ENCODE data around the gene TMX1.

TMX1 gene

GRCh38 chr14:51242545-51243490, 2.8 kb downstream of the TMX1 start:
- in situ Hi-C loops (cut with MboI; ENCODE audit: low sequenced_read_pairs) = no loop called here

- in situ Hi-C loops (cut with MboI; ENCODE audit: low sequenced_read_pairs) = no loop called here
Observed at GRCh38 chr14:51244591-51244990, 4.5 kb downstream of the TMX1 start.

DNA sequence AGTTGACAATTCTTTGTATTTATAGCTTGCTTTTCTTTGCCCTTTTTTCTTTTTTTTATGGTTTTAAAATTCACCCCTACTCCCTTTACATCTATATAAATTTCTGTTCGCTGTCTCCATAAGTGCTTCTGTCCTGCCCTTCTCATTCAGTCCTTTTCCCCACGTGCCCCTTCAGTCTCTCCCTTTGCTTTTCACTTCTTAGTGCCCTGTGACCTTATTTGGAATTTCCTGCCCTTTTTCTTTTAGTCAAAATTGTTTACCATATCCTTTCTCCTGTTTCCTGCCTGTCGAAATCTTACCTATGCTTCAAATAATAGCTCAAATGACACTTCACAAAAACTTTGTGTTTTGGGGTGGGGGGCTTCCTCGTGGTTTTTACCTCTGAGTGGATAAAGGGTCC, 6.0 kb downstream of the TMX1 start:
- in situ Hi-C loops (cut with MboI; ENCODE audit: low sequenced_read_pairs) = no loop called here

GRCh38 chr14:51248016-51248987, 8.3 kb downstream of the TMX1 start:
- in situ Hi-C loops (cut with MboI; ENCODE audit: low sequenced_read_pairs) = no loop called here

DNA sequence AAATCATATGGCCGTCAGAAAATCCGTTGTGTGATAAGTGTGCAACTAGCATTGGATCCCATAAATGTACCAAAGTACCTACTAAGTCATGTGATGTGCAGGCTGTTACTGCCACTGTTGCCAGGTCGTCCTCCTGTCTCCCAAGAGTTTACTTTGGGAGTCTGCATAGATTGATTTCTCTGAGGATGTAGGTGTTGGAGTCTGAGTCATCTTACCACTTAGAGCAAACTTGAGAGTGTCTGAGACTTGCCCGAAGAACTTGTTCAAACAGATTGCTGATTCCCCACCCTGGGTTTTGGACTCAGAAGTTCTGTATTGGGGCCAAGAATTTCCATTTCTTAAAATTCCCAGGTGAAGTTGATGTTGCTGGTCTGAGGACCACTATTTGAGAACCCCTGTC, 11.4 kb downstream of the TMX1 start:
- in situ Hi-C loops (cut with MboI; ENCODE audit: low sequenced_read_pairs) = no loop called here

GRCh38 chr14:51253880-51254279, 13.8 kb downstream of the TMX1 start:
- in situ Hi-C loops (cut with MboI; ENCODE audit: low sequenced_read_pairs) = no loop called here

DNA sequence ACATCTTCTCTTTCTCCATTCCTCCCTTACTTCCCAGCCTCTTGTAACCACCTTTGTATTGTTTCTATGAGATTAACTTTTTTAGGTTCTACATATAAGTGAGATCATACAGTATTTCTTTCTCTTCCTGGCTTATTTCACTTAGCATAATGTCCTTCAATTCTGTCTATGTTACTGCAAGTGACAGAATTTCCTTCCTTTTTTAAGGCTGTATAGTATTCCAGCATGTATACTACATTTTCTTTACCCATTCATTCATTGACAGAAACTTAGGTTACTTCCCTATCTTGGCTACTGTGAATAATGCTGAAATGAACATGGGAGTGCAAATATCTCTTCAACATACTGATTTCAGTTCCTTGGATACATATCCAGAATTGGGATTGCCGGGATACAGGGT, 18.2 kb downstream of the TMX1 start:
- in situ Hi-C loops (cut with MboI; ENCODE audit: low sequenced_read_pairs) = no loop called here

DNA sequence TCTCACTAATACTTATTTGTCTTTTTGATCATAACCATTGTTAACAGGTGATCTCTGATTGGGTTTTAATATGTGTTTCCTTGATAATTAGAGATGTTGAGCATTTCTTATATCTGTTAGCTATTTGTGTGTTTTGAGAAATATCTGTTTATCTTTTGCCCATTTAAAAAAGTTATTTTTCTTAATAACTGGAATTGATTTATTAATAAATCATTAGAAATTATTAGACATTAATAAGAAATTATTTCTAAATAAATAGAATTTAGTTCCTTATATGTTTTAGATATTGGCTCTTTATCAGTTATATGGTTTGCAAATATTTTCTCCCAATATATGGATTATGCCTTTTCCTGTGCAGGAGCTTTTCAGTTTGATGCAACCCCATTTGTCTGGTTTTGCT, 18.7 kb downstream of the TMX1 start:
- in situ Hi-C loops (cut with MboI; ENCODE audit: low sequenced_read_pairs) = no loop called here

- in situ Hi-C loops (cut with MboI; ENCODE audit: low sequenced_read_pairs) = no loop called here
Observed at GRCh38 chr14:51260225-51260624, 20.2 kb downstream of the TMX1 start.

DNA sequence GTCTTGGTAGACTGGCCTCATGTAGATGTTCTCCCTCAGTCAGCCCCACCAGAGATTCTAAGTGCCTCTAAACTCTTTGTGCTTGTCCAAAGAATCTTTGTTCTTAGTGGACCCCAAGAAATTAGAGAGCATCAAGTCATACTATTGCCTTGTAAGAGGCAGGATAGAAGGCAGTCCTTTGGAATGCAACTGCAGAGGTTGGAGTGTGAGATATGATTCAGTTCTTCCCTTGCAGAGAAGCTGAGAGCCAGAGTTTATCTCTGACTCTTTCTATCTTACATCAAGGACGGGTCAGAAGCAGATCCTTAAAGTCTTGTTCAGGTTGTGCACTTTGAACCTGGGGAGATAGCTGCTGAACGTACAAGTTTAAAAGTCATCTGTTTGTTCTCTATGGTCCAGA, 21.1 kb downstream of the TMX1 start:
- in situ Hi-C loops (cut with MboI; ENCODE audit: low sequenced_read_pairs) = no loop called here

DNA sequence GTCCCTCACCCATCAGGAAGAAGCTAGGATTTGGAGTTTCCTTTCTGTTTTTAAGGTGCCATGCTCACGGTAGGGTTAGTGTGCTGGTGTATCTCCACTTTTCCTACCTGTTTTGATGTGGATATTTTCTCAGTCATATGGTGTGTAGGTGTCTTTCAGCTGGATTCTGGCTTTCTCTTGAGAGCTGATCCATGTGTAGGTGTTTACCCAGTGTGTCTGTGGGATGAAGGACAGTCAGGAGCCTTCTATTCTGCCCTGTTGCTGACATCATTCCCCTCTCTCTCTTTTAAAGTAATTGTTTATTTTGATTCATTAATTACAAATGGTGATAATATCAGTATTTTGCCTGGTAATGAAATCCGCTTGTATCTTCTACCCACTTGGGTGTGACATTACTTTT, 22.8 kb downstream of the TMX1 start:
- in situ Hi-C loops (cut with MboI; ENCODE audit: low sequenced_read_pairs) = no loop called here

DNA sequence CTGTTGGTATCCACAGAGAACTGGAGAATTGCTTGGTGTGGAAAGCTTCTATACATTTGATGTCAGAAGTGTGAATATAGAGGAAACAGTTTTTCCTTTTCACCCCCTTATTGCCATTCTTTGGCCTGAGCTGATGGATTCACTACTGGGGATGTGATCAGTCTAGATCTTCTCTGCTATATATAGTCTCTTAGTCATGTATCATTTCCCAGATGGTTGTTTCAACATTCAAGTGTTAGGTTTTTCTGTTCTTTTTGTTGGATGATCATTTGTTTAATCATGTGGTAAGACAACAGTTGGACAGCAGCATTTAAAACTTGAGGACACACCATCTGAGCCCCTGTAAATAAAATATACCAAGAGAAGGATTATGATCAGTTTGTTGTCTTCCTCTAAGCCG, 29.6 kb downstream of the TMX1 start:
- in situ Hi-C loops (cut with MboI; ENCODE audit: low sequenced_read_pairs) = no loop called here

GRCh38 chr14:51276605-51277004, 36.6 kb downstream of the TMX1 start:
- in situ Hi-C loops (cut with MboI; ENCODE audit: low sequenced_read_pairs) = no loop called here

- in situ Hi-C loops (cut with MboI; ENCODE audit: low sequenced_read_pairs) = no loop called here
Observed at GRCh38 chr14:51277753-51278415, 37.8 kb downstream of the TMX1 start.

DNA sequence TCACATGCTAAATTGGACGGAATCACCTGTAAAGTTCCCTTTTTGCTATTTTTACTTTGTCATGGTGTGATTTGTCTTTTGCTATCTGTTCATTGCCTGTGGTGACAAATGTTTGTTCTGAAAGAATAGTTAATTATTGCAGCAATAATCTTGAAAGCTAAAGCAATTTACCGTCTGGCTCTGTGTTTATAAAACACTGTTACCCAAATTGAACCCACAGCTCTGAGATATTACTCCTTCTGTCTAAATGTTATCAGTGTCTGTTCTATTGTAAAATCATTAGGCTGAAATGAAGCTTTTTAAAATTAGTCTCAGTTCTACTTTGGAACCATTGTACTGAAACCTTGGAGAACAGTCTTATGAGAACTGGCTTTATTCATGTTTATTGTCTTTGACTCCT, 42.5 kb downstream of the TMX1 start:
- in situ Hi-C loops (cut with MboI; ENCODE audit: low sequenced_read_pairs) = no loop called here

- in situ Hi-C loops (cut with MboI; ENCODE audit: low sequenced_read_pairs) = no loop called here
Observed at GRCh38 chr14:51283402-51284085, 43.5 kb downstream of the TMX1 start.

DNA sequence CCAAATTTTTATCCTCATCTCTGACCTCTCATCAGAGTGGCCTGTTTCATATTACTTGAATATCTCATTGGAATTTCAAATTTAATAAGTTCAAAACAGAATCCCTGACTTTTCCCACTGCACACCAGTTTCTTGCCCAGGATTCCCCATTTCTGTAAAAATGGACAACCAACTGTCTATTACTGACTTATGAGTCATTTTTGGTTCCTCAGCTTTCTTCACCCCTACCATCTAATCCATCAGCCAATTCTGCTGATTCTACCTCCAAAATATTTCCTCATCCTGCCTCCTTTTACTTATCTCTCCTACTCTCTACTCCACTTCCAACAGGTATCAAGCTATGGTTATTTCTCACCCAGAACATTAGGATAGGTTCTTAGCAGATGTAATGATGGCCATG, 44.2 kb downstream of the TMX1 start:
- in situ Hi-C loops (cut with MboI; ENCODE audit: low sequenced_read_pairs) = no loop called here

DNA sequence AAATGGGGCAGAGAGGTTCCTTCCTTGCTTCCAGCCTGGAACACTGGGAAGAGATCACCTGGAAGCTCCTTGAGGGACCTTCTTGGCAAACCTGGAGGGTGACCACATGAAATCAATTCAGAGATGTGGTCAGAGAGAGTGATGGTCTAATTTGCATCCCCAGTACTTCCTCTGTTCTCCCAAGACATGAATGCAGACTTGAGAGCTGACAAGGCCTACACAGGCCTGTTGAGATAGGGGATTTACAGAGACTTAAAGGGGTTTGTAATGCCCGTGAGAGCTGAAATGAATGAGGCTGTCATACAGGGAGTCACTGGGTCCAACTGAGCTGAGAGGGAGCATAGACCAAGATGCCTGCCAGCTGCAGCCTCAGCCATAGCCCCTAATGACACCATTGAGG, 45.1 kb downstream of the TMX1 start:
- in situ Hi-C loops (cut with MboI; ENCODE audit: low sequenced_read_pairs) = no loop called here

GRCh38 chr14:51289169-51289568, 49.1 kb downstream of the TMX1 start:
- in situ Hi-C loops (cut with MboI; ENCODE audit: low sequenced_read_pairs) = no loop called here

DNA sequence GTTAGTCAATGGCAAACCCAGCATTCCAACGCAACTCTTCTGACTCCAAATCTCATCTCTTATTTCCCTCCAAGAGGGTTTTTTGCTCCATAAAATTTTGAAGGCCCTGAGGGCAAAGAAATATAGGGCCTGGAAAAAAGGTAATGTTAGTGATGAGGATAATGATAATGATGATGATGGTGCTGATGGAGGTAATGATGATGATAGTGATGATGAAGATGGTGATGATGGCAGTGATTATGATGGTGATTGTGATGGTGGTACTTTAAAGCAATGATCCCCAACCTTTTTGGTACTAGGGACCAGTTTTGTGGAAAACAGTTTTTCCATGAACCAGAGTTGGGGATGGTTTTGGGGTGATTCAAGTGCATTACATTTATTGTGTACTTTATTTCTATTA, 50.1 kb downstream of the TMX1 start:
- in situ Hi-C loops (cut with MboI; ENCODE audit: low sequenced_read_pairs) = no loop called here

- in situ Hi-C loops (cut with MboI; ENCODE audit: low sequenced_read_pairs) = no loop called here
Observed at GRCh38 chr14:51291016-51291415, 51.0 kb downstream of the TMX1 start.
